Fibroblast of skin of abdomen (primary cell): Measurements from ENCODE around the gene GATAD2B.

Experiments used
- DNase-seq: peaks from one replicate; pipeline ENCODE4 v3.0.0-alpha.2; 2013

GATAD2B gene

DNA sequence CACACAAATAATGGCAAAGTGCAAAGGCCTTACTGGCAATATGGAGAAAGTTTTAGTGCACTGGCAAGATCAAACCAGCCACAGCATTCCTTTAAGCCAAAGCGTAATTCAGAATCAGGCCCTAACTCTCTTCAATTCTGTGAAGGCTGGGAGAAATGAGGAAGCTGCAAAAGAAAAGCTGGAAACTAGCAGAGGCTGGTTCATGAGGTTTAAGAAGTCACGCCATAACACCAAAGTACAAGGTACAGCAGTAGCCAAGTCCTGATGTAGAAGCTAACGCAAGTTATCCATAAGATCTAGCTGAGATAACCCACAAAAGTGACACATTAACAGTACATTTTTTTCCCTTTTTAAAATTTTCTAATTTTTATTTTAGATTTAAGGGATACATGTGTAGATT, 90.5 kb downstream of the GATAD2B start:
- no peak for DNase-seq

DNA sequence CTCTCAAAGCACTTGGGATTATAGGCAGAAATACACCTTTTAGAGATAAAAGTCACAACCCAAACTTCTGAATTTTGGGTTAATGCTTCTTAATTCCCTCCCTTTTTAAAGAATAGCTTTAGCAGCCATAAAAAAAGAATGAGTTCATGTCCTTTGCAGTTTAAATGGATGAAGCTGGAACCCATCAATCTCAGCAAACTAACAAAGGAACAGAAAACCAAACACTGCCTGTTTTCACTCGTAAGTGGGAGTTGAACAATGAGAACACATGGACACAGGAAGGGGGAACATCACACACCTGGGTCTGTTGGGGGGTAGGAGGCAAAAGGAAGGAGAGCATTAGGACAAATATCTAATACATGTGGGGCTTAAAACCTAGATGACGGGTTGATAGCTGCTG, 91.7 kb downstream of the GATAD2B start:
- DNase-seq: no peak

DNA sequence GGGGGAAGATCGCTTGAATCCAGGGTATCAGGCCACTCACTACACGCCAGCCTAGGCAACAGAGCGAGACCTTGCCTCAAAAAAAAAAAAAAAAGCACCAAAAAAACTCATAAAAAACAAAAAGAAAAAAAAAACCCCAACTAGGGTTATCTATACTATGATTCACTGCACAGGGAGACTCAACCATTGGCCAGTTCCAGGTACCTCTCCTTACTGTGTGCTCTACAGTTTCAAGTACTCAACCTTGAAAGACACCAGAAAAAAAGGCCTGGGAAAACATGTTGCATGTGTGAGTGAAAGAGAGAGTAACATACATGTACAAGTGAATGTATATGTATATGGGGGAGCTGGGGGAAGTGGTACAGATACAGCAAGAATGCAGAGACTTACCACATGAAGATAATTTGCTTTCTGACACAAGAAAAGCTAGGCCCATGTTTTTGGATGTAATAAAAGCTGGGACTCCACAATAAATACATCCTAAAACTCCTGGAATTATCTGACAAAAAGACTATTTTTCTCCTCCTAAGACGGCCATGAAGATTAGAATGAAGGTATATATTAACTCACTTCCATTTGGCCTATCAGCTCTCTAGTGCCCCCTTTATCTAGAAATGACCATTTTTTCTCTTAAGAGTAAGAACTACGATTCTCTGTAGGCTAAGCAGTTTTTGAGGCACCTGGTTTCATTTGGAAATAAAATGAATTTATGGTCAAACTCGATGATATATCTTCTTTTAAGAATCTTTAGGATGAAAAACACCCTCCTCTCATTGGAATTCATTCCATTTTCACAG, 95.4 kb downstream of the GATAD2B start:
- no peak for DNase-seq

DNA sequence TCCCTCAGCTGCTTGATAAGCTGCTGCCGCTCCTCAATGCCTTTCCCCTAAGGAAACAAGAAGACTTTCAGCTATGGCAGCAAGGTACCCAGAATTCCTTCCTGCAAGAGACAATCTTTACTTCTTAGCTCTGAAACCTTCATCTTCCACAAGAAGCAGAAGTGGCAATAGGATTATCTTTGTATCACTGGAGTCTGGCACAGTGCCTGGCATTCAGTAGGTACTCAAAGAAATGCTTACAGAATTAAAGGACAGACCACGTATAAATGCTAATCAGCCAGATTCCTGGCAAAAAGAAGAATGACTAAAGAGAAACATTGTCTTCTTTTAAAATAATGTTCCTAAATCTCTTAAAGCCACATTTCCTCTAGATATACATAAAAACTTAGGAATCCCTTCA, 103.9 kb downstream of the GATAD2B start:
- no peak for DNase-seq

DNA sequence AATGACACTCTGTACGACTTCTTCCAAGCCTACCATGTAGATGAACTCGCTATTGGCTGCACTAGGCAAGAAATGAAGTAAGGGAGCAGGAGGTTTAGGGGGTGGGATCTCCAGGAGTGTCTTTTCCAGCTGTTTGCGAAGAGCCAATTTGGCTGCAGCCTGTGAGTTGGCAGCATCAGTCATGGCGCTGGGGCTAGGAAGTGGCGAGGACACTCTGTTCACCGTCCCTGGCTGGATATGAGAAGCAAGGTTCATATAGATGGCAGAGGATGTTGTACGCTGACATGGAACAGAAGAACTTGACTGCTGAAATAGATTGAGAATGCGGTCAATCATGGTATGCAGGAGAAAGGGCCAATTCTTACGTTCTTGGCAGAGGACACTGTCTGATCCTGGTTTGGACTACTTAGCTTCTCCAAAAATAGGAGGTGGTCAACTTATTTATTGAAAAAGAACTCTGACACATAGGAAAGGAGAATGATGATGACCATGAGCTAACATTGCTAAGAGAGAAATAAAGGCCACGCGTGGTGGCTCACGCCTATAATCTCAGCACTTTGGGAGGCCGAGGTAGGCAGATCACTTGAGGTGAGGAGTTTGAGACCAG, 106.4 kb downstream of the GATAD2B start:
- no peak for DNase-seq

DNA sequence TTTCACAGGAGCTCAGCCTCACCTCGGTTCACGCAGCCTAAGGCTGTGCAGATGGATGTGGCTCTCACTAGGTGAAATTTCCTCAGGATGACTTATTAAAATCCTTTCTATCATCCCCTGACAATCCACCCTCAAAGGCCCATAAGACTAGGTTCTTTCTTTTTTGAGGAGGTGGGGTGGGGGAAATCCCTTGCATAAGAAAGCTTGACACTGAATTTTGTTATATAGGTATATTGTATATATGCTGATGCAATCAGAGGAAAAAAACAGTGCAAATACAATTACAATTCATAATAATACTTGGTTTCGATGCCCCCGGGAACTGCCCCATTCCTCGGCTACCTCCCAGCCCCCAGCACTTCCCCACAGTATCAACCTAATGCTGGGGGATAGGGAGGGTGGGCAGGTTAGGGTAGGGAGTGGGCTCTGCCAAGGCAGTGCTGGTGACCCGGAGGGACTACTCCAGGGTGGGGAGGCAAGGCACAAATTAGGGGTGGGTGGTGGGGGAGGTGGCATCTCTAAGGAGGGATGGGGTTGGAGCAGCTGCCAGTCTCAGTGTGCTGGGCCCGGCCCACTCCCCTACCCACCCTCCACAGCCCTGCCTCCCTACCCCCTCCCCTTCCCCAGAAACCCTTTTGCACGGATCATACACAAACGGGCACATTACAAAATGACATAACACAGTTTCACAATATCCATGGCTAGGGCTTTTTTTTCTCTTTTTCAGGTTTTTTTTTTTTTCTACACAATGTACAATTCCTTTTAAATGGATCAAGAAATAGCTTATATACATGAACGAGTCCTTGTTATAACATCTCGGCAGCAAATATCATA, 116.7 kb downstream of the GATAD2B start:
- DNase-seq: peak; percentile 15

DNA sequence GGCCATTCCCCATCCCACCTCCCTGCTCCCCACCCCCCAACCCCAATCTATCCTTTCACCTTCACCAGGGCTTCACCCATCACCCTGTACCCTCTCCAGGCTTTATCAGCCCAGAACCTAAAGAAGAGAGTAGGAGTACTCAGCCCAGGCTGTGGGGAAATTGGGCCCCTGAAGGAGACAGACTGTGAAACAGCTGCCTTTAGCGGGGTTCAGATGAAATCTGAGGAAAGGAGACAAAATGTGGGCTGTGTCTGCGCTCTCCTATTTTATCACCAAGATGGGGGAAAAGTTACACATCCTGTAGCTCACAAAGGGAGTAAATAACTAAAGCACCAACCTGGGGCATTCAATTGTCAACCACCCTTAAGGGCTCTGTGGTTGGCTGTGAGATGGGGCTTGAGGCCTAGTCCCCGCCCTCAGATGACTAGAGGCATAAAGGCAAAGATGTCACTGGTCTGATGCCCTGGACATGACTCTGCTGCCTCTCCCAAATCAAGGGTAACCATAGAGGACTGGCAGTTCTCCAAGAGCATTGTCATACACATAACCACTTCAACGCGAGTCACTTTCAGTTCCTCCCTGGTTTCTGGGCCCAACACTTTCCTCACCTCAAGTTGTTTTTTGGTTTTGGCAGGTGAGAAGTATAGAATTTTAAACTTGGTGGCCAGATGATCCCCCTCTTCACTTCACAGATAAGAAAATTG, 117.6 kb downstream of the GATAD2B start:
- peak; percentile 80 for DNase-seq

DNA sequence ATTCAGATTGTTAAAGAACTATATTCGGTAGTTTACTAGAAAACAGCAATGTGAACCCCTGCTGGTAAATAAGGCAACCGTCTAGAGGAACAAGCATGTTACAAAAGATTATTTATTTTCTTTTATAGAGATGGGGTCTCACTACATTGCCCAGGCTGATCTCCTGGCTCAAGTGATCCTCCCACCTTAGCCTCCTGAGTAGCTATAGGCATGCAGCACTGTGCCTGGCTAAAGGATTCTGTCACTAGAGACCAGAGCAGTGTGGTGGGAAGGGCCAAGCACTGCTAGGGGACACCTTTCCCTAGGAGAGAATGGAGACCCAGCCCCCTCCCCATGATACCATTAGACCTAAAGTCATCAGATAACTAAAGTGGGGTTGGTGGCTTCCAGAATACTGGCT, 118.7 kb downstream of the GATAD2B start:
- no peak for DNase-seq

DNA sequence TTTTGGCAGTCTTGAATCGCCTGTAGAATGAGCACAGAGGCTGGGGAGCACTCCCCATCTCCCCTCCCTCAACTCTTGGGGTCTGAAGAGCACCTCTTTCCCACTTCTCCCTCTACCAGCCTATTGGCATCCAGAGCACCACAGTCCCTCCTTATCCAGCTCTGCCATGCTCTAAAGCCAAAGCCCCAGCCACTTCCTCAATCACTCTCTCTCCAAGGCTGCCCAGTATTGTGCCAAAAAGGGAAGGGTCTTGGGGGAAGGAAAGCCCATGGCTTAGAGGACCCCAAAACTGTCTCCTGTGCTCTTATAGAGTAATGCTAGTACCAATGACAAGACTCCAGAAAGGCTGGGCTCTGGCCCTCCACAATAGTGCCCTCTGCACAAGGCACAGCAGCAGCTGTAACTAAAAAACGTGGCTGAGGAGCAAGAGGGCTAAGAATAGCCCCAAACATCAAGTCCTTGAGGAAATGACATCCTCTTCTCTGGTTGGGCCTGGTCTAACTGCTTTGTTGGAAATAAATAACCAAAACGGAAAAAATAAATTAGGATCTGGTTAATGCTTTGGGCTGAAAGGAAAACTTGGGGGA, 119.2 kb downstream of the GATAD2B start:
- DNase-seq: no peak

DNA sequence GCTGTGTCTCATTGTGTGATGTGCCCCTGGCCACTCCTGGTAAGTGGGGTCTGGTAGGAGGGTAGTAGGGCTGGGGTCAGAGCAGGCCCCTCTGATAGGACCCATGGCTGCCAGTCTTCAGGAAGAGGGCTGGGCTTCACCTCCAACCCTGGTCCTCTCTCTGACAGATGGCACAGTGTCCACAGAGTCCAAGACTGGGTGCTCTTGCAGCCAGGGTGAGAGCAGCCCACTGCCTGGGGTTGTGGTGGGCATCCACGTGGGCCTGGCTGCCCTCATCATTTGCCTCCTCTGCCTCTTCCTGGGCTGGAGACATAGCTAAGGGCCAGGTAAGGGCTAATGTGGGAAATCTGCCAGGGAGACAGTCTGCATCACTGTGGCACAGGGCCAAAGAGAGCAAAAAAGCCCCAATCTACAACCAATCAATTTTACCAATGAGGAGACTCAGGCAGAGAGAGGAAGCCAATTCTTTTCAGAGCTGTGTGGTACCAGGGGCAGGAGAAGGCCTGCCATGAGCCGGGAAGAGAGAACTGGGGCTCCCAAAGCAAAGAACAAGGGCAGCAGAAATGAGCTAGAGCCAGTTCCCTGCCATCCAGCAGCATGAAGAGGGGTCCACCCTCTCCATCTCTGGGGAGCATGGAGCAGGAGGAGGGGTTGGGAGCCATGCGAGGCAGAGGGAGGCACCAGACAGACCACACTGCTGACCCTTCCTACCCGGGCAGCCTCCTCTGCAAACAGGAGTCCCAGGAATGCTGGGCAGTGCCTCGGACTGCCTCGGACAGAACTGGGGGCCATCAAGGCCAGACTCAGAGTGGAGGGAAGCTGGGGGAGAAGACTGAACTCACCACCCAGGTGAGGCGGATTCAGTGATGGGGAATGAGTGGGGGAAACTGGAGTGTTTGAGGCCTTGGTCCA, 120.7 kb downstream of the GATAD2B start:
- DNase-seq: no peak

DNA sequence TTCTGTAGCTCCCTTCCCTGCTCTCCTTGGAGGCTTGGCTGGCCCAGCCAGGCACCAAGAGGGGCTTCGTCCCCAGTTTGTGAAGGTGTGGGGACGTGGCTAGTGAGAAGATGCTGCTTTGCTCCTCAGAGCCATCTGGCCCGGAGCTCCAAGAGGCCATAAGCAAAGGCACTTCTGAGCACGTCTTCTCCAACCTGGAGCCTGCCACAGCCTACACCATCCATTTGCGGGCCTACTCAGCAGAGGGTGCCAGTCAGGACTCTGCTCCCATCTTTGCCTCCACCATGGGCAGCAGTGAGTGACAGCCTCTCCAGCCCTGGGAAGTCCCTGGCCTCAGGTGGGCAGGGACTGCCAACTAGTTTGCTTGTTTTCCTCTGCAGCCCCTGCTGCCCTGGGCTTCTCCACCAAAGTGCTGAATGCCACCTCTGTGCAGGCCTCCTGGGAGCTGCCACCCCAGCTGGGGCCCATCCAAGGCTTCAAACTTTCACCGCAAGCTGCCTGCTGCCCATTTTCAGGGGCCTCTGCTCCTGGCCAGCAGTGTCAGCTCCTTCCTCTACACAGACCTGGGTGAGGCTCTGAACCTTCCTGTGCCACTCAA, 121.6 kb downstream of the GATAD2B start:
- no peak for DNase-seq

DNA sequence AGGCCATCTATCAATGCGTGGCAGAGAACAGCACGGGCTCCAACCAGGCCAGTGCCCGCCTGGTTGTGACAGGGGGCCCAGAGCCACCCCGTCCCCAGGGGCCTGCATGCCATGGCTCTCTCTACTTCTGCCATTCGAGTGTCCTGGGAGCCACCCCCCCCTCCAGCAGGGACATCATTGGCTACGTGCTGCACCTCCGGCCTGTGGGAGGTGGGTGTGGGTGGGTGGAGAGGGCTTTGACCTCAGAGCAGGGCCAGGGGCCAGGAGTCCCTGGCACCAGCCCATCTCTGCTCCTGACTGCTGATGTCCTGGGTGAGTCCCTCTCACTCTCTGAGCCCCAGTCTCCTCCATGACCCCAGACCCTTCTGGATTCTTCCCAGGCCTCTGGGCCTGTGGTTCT, 122.3 kb downstream of the GATAD2B start:
- DNase-seq: no peak

DNA sequence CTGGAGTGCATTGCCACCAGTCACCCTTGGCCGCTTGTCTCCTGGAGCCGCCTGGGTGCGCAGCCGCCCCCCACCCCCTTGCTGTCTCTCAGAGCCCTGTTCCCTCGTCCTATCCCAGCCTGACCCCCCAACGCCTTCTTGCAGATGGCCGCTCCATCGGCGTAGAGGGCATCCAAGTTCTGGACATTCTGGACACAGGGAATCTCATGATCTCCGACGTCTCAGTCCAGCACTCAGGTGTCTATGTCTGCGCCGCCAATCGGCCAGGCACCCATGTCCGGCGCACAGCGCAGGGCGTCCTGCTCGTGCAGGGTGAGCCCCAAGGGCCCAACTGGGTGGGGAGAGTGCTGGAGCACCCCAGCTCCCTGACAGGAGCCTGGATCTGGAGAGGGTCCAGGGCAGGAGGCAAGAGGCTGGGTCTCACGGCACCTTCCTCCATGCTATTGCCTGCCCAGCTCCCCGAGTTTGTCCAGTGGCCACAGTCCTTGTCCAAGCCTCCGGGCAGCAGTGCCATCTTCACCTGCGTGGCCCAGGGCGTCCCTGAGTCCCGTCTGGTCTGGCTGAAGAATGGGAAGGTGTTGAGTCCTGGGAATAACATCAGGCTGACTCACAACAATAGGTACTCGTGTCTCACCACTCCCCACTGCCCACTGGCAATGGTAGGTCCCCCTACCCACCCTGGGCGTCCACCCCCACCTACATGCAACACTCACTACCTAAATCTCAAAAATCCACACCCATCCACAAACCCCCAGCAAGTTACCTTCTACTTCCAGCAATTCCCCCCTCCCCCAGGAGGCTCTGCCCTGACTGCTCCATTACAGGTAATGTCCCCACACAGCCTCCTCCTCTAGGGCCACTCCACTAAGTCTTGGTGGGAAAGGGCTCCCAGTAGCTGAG, 123.0 kb downstream of the GATAD2B start:
- no peak for DNase-seq

DNA sequence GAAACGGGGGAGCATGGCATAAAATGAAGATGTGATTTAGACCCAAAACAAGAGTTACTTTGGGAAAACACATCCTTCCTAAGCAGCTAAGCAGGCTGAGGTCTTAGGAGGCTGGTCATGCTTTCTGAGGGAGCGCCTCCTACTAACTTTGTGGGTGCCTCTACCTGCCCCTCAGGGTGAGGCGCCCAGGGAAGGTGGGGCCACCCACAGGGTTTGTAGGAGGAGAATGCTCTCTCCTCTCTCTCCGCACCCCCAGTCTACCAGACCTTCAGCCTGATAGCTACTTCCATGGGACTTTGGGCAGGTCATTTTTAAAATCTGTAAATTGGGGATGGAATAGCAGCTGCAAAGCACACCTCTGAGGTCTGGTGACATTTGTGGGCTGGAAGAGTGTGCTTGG, 123.8 kb downstream of the GATAD2B start:
- DNase-seq: no peak

DNA sequence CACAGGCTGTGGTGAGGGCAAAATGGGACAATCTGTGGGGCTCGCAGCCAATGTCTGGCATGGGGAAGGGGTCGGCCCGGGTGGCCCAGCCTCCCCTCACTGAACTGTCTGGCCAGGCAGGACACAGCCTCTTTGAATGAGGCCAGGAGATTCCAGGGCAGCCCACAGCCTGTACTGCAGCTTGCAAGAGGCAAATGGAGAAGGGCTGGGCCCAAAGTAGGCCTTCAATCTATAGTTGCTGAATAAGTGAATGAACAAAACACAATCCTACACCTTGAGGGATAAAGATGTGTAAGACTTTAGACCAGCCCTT, 124.3 kb downstream of the GATAD2B start:
- no peak for DNase-seq

DNA sequence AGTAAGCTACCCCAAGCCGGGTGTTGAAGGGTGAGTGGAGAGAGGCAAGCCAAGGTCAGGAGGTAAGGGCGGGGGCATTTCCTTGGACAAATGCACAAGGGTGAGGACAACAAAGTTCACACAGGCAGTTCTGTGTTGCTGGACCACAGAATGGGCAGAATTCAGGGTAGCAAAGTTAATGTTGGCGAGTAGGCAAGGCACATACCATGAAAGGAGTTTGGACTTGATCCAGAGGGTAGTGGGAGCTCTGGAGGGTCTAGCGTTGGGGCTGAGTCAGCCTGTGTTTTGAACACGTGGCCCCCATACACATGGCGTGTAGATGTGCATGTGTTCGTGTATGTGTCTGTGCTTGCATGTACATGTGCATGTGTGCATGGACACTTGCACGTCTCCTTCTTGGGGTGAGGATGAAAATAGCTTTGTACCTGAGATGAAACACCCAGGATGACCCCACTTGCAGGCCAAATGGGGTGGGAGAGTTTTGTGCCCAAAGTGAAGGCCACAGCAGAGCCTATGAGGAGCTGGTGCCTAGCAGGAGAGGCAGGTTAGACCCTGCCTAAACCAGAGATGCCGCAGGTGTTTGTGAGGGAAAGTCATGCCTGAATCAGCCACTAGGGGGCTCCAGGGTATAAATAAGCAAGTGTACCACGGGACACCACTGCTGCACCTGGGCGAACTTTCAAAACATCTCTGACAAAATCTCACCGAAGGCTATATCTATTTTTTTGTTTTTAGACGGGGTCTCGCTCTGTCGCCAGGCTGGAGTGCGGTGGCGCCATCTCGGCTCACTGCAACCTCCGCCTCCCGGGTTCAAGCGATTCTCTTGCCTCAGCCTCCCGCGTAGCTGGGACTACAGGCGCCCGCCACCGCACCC, 125.7 kb downstream of the GATAD2B start:
- peak; percentile 52 for DNase-seq

DNA sequence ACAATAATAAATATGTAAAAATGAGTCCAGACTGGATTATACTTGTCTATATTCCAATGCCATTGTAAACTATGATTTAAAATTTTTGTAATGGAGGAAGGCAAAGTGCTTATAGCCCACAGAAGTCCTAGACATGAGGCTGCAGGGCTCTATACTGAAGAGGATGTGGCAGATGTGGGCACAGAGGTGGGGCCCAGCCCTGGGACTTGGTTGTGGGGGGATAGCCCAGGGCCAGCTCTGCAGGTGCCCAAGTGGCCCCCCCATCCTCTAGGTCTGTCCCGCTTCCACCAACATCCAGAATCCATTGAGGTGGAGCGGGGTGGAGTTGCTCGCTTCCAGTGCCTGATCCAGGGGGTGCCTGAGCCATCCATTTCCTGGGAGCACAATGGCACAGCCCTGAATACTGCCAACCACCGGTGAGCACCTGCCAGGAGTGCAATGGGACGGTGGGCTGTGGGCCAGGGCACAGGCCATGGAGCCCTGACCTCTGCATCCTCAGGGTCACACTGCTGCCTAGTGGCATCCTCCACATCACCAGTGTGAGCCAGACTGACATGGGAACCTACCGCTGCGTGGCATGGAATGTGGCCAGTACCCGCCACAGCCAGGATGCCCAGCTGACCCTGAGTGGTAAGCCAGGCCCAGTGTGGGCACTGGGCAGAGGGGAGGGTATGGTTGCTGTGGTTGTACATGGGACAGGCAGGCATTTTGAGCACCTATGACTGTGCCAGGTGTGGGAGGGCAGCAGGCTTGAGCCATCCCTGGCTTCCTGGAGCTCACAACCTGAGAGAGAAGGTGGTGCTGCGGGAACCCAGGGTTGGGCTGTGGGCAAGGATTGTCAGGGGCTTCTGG, 126.6 kb downstream of the GATAD2B start:
- DNase-seq: no peak

DNA sequence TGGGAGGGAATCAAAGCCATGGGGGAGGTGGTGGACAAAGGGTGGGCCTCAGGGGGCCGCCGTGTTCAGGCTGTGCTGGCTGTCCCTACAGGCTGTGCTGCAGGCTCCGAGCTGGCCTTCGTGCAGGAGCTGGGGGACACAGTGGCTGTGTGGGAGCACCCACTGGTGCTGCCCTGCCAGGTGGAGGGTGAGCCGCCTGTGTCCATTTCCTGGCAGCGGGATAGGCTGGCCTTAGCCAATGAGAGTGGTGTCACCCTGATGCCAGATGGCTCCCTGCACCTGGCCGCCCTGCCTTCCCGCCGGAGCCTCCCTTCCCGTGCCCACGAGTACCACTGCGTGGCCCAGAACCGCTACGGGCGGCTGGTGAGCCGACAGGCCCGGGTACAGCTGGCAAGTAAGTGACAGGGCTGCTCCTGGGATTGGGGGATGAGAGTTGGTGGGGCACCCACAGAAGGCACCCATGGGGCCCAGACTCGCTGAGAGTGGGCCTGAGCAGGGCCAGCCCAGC, 127.4 kb downstream of the GATAD2B start:
- DNase-seq: no peak
